Activated T-cell treated with anti-CD3 and anti-CD28 coated beads, Interleukin-2, amount 50 U/mL, for 24 hours (primary cell): Measurements from ENCODE around the gene AIRE.
"Not testable (repeated sequence)": the region's sequence is repeated elsewhere in the genome, so short reads cannot be mapped to it uniquely, and the experiment has no call there.

Source experiments
- DNase-seq: peaks from one replicate; pipeline ENCODE4 v3.0.0-alpha.2; 2020
- H3K27ac Mint-ChIP-seq: 2 replicates; pipeline ENCODE4 v1.8.0; 2020; ENCODE audit warnings: mild to moderate bottlenecking, mixed read lengths
- H3K27me3 Mint-ChIP-seq: 2 replicates; pipeline ENCODE4 v1.8.0; 2020; ENCODE audit warnings: mixed read lengths
- H3K36me3 Mint-ChIP-seq: 2 replicates; pipeline ENCODE4 v1.8.0; 2020; ENCODE audit warnings: low read depth, mixed read lengths
- H3K4me1 Mint-ChIP-seq: 2 replicates; pipeline ENCODE4 v1.8.0; 2020; ENCODE audit warnings: low read depth, mixed read lengths
- H3K4me3 Mint-ChIP-seq: 2 replicates; pipeline ENCODE4 v1.8.0; 2020; ENCODE audit warnings: mild to moderate bottlenecking, moderate library complexity, mixed read lengths
- H3K9me3 Mint-ChIP-seq: 2 replicates; pipeline ENCODE4 v1.8.0; 2020; ENCODE audit warnings: mixed read lengths

The AIRE gene

DNA sequence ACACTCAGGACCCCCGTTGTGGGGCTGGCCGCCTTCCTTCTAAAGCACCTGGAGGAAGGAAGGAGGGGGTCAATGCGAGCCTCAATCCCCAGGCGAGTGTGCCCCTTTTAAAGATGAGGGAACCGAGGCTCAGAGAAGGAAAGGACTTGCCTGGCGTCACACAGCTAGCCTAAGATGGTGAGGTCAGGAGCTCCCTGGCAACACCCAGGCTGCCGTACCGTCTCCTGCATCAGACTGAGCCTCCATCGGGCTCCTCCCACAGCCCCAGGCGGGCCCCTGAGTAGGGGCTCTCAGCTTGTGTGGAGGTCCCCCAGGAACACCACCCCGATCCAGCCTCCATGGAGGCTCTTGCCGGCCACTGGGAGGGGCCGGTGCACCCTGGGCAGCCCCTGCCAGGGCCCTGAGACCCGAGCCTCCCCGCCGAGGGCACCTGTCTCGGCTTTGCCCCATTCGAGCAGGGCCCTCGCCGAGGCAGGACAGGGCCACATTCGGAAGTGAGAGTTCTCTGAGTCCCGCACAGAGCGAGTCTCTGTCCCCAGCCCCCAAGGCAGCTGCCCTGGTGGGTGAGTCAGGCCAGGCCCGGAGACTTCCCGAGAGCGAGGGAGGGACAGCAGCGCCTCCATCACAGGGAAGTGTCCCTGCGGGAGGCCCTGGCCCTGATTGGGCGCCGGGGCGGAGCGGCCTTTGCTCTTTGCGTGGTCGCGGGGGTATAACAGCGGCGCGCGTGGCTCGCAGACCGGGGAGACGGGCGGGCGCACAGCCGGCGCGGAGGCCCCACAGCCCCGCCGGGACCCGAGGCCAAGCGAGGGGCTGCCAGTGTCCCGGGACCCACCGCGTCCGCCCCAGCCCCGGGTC lies at the start of gene AIRE:
TSS of gene AIRE (plus strand) at position 739 of the 855 bp plus-strand sequence. CDS start 131 bp downstream, outside the sequence.
- no peak within 1 kb of the TSS for H3K4me3 Mint-ChIP-seq
- no peaks in the 10 kb centered on the region for H3K4me1 Mint-ChIP-seq
- H3K36me3 Mint-ChIP-seq, result no peaks in the 10 kb centered on the region
- no peak within 1 kb of the TSS for H3K27ac Mint-ChIP-seq
- no peak for DNase-seq
- H3K27me3 Mint-ChIP-seq, result no peaks in the 10 kb centered on the region
- H3K9me3 Mint-ChIP-seq, result no peaks in the 10 kb centered on the region

DNA sequence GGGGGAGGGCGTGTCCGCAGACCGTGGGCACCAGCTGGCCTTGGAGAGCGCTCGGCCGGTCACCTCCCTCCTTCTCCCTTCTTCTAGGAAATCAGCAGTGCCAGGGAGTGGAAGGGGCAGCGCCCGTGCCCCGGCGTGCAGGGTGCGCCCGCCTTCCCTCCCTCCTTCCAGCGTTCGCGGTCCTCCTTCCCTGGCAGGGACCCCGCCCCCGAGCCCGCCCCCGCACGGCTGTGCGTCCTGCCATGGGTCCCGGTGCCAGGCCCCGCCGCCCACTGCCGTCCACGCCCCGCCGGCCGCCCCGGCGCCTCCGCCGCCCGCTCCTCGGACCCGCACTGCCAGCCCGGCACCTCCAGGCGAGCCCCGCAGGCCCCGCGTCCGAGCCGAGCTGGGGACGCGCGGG lies 45.3 kb upstream of the AIRE start:
- not testable (repeated sequence) for H3K9me3 Mint-ChIP-seq, H3K4me1 Mint-ChIP-seq, H3K36me3 Mint-ChIP-seq, DNase-seq, H3K27ac Mint-ChIP-seq, H3K27me3 Mint-ChIP-seq, H3K4me3 Mint-ChIP-seq

DNA sequence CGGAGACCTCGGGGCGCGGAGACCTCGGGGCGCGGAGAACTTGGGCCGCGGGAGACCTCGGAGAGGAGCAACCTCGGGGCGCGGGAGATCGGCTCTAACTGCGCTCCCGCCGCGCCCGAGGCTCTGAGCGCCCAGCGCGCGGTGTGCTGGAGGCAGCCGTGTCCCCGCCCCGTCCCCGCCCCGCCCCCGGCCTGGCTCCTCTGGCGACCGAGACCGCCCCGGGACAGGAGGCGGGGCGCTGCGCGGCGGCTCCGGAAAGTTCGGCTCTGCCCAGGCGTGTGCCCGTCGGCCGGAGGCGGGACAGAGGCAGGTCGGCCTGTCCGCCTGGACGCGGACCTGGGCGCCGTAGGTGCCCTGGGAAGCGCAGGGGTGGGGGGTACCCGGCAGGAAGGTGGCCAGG lies 44.8 kb upstream of the AIRE start, which contains the start of gene ICOSLG:
TSS of gene ICOSLG (minus strand) at position 102 of the 400 bp plus-strand sequence. CDS start 126 bp downstream, outside the sequence.
- H3K27me3 Mint-ChIP-seq, H3K4me3 Mint-ChIP-seq, H3K4me1 Mint-ChIP-seq, H3K9me3 Mint-ChIP-seq, H3K36me3 Mint-ChIP-seq, DNase-seq, H3K27ac Mint-ChIP-seq: not testable (repeated sequence)

DNA sequence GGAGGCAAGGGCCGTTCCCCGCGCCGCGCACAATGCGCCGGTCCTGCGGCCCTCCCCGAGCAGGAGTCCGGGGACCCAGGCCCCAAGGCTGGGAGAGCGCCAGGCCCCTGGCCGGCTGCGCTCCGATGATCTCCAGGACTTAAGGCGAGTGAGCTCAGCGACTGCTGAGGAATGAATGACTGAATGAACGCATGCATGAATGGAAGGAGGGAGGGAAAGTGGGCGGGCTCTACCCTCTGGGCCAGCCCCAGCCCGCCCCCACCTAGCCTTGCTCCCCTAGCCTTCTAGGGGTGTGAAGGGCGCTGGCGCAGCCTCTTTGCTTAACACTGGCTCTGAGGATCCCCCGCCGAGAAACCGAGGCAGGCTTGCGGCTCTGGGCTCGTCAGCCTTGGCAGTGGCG lies 44.4 kb upstream of the AIRE start:
- H3K4me3 Mint-ChIP-seq, DNase-seq, H3K27ac Mint-ChIP-seq, H3K4me1 Mint-ChIP-seq, H3K27me3 Mint-ChIP-seq, H3K9me3 Mint-ChIP-seq, H3K36me3 Mint-ChIP-seq: not testable (repeated sequence)

DNA sequence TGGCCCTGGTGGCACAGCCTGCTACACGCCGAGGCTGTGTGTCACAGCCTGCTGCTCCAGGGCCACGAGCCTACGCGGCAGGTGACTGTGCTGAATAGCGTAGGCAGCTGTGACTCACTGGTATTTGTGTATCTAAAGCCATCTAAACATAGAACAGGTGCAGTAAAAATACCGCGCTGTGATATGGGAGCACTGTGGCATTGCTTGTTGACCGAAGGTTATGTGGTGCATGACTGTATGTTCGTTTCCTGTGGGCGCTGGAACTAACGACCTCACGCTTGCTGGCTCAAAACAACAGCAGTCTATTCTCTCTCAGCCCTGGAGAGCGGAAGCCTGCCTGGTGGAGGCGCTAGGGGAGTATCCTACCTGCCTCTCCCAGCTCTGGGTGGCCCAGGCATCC lies 41.7 kb upstream of the AIRE start:
- DNase-seq, H3K36me3 Mint-ChIP-seq, H3K4me1 Mint-ChIP-seq, H3K27me3 Mint-ChIP-seq, H3K27ac Mint-ChIP-seq, H3K4me3 Mint-ChIP-seq, H3K9me3 Mint-ChIP-seq: not testable (repeated sequence)

DNA sequence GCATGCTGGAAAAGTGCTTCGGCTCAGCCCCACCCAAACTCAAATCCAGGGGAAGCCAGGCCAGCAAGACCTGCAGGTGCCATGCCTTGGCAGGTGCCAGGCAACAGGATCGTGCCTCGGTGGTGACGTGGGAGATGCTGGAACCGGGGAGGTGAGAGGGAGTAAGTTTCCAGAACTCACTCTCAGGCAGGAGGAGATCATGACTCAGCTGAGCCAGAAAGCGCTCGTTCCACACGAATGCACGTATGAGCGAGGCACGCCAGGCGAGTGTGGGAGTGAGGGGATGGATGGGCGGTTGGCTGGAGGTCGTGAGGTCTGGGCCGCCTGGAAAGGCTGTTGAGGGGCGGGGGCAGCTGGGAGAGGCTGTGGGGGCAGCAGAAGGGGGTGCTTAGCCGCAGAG lies 37.8 kb upstream of the AIRE start:
- not testable (repeated sequence) for H3K4me1 Mint-ChIP-seq, H3K27ac Mint-ChIP-seq, H3K9me3 Mint-ChIP-seq, DNase-seq, H3K27me3 Mint-ChIP-seq, H3K4me3 Mint-ChIP-seq, H3K36me3 Mint-ChIP-seq

DNA sequence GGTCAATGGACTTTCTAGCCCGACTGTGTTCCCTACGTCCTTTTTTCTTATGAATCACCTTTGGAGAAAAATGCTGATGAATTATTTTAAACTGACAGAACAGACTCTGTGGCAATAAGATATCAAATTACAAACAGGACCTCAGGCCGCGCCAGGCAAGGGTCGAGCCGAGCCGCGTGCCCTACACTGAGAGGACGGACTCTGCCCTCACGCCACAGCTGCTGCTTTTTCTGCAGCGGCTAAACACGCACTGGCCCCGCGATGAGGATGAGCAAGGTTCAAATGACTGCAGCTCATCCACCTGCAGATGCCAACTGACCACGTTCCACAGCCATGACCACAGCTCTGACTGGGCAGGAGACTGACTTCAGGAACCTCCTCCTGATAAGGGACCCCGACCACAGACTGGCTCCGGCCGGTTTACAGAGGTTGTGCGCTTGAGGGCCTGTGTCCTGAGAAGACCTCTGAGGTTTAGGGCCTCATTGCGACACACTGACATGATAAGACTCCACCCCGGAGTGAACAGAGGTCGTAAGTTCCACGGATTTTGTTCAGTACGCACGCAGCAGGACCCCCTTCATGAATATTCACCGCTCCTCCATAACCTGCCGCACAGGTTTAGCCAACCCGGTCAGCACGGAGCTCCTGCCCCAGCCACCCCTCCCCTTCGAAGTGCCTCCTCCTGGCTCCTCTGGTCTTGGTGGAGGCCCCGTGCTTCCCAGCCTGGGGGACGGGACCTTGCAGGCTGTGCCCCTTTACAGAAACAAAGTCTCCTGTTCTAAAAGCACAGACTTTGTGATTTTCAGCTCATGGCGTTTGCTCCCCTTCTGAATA lies 36.3 kb upstream of the AIRE start:
- H3K4me1 Mint-ChIP-seq, H3K27ac Mint-ChIP-seq, H3K9me3 Mint-ChIP-seq, H3K4me3 Mint-ChIP-seq, H3K36me3 Mint-ChIP-seq, DNase-seq, H3K27me3 Mint-ChIP-seq: not testable (repeated sequence)

DNA sequence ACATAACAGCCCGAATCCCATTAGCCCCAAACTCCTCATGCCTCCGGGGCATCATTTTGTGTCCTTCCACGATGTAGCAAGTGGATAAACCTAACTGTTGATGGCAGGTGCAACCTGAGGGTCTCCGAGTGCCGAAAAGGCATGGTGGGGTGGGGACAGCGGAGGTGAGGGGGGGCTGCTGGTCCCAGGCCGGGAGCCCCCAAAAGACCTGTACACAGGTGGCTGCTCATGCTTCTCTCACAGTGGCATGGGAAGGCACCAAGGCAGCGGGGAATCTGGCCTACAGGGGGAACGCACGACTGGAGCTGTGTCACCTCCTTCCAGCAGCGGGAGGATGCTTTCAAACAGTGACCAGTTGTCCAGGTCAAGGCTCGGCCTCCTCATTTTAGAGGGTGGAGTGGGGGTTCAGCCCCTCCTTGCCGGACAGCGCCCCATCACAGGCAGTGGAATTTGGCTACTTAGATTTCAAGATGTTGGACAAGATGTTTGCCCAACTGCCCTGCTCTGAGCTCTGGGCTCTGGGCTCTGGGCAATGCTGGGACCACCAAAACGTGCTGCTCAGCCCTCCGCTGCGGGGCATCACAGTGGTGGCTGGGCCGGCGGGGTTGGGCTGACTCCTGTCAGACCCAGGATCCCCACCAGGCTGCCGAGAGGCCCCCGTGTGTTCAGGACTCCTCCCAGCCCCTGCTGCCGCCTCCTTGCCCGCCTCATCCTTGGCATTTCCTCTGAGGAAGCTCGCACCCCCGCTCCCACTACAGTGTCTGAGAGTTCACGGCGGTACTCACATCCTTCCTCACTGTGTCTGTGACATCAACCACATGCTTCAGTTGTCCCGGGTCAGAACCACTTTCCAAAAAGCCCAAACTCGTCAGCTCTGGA lies 31.6 kb upstream of the AIRE start:
- H3K4me3 Mint-ChIP-seq, result no peak overlapping the region
- peaks cover 3% of the 10 kb centered on the region for H3K27me3 Mint-ChIP-seq
- H3K36me3 Mint-ChIP-seq, result no peaks in the 10 kb centered on the region
- no peak for DNase-seq
- no peak overlapping the region for H3K27ac Mint-ChIP-seq
- H3K4me1 Mint-ChIP-seq, result no peaks in the 10 kb centered on the region
- no peaks in the 10 kb centered on the region for H3K9me3 Mint-ChIP-seq

DNA sequence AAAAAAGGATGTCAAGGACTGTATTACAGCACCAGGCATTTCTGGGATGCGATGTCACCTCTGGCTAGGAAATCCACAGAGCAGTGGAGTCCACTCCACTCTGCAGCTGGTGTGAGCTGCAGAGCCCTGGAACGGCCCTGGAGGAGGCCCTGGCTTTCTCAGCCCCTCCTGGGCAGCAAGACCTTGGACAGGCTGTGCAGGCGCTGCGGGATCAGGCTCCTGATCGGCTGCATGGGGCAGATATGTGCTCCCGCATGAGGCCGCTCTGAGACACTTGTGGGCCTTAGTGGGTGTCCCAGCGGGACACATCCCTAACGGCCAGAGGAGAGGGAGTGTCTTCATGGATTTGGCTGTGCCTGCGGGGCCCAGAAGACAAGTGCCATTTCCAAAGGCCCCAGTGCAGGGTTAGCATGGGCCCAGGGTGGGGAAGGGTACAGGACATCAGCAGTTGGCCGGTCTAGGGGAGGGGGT lies 30.1 kb upstream of the AIRE start:
- no peak overlapping the region for H3K4me3 Mint-ChIP-seq
- no peak for DNase-seq
- peaks cover 3% of the 10 kb centered on the region for H3K27me3 Mint-ChIP-seq
- no peak overlapping the region for H3K27ac Mint-ChIP-seq
- no peaks in the 10 kb centered on the region for H3K36me3 Mint-ChIP-seq
- no peaks in the 10 kb centered on the region for H3K4me1 Mint-ChIP-seq
- no peaks in the 10 kb centered on the region for H3K9me3 Mint-ChIP-seq

DNA sequence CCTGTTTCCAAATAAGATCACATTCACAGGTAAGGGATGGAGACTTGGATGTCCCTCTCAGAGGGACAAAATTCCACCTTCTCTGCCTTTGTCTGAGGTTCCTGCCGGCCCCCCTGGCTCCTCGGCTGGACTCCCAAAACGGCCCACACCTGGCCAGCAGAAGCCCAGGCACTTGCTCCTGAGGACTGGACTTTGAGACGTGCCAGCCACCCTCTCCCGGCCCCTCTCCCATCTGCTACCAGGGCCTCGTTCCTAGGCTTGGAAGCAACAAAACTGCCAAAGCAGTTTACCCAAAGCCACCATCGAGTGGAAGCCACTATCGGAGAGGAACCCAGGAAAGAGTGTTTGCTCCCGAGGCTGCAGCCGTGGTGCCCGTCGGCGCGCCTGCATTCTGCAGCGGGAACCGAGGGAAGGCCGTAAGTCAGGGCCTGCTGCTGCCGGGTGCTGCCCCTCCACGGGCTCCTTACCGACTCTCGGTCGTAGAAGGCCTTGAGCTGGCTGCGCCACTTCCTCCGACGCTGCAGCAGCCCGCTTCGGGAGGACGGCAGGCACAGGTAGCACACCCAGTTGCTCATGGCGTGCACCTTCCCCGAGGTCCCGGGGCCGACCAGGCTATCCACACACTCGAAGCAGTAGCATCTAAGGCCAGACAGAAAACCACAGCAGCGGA lies 27.5 kb upstream of the AIRE start:
- no peak overlapping the region for H3K27ac Mint-ChIP-seq
- H3K9me3 Mint-ChIP-seq, result no peaks in the 10 kb centered on the region

DNA sequence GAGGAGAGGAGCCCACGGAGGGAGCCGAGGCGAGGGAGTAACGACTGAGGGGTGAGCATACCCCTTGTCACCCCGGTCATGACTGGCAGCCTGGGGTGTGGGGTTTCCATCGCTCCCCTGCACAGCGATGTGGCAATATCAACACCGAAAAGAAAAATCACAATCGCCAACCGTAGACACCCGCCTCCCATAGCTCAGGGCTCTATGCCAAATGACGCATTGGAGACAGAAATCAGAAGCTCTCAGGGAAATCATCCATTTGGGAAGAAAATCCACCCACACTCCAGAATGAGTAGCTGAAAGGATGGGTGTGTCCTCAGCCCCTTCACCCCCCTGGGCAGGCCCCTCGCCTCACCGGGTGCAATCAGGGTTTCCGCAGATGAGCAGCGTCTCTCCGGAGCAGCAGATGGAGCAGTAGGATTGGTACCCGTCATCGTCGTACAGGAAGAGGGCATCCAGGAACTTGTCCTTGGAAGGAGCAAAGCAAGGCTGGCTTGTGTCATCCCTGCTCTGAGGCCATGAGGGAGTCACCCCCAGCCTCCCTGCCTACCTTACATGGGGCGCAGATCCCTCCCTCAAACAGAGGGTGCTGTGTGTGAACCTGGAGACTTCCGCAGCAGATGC lies 26.5 kb upstream of the AIRE start:
- peaks cover 3% of the 10 kb centered on the region for H3K27me3 Mint-ChIP-seq
- H3K27ac Mint-ChIP-seq, result no peak overlapping the region

More for the DNA sequence above, 27.5 kb upstream of the AIRE start:
- H3K4me3 Mint-ChIP-seq, result no peak overlapping the region
- no peaks in the 10 kb centered on the region for H3K36me3 Mint-ChIP-seq
- no peaks in the 10 kb centered on the region for H3K4me1 Mint-ChIP-seq
- no peak for DNase-seq
- H3K27me3 Mint-ChIP-seq, result peaks cover 3% of the 10 kb centered on the region

DNA sequence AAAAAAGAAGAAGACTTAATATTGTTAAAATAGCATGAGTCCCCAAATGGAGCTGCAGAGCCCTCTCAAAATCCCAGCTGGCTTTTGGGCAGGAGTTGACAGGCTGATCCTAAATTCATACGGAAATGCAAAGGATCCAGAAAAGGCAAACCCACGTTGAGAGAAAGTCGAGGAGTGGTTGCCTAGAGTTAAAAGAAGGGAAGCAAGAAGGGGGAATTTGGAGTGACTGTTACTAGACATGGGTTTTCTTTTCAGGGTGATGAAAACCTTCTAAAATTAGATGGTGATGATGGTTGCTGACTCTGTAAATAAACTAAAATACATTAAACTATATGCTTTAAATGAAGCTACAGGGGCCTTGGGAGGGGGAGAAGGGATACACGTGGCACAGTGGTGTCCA lies 25.6 kb upstream of the AIRE start:
- Mint-ChIP-seq H3K4me3 (no peak overlapping the region), H3K36me3 (no peaks in the 10 kb centered on the region), H3K27me3 (no peaks in the 10 kb centered on the region), H3K27ac (no peak overlapping the region), H3K4me1 (no peaks in the 10 kb centered on the region), H3K9me3 (no peaks in the 10 kb centered on the region)
- DNase-seq, result no peak

More for the DNA sequence above, 26.5 kb upstream of the AIRE start:
- Mint-ChIP-seq H3K4me3 (no peak overlapping the region), H3K36me3 (no peaks in the 10 kb centered on the region), H3K4me1 (no peaks in the 10 kb centered on the region), H3K9me3 (no peaks in the 10 kb centered on the region)
- no peak for DNase-seq

DNA sequence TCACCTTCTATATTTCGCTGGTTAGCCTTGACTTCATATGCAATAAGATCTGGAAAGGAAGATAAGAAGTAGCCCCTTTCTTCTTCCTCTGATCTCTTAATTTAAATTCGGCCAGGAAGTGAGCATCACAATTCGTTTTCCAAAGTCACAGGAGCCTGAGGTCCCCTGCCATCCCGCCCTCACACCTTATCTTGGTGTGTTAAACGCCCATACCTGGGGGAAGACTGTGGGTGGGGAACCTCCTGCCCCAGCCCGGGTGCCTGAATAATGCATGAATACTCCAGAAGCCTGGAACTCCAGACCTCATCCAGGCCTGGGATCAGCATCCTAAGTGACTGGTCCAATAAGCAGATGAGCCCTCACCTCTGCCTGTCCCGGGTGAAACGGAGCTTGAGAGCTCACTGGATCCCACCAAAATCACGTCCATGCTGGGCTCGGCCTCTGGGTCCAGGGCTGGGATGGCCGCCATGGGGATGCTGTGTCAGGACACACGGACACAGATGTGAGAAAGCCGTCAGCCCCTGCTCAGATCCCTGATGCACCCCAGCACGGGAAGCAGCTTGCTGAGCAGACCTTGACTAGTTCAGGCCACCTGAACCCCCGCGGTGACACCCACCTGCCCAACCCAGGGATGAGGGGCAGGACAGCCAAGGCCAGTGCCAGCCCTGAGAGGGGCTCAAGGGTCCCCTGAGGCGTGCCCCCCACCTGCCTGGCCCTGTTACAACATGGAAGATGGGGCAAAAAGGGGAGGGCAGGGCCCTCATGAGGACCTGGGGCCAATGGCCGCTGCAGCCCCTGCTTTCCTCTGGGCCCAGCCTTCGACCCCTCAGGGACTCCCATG lies 24.7 kb upstream of the AIRE start:
- H3K27me3 Mint-ChIP-seq, result no peaks in the 10 kb centered on the region
- no peaks in the 10 kb centered on the region for H3K4me1 Mint-ChIP-seq
- no peak for DNase-seq
- no peak overlapping the region for H3K4me3 Mint-ChIP-seq
- no peaks in the 10 kb centered on the region for H3K36me3 Mint-ChIP-seq
- H3K9me3 Mint-ChIP-seq, result no peaks in the 10 kb centered on the region
- no peak overlapping the region for H3K27ac Mint-ChIP-seq
